Activated T-cell treated with anti-CD3 and anti-CD28 coated beads for 48 hours (primary cell): ENCODE measurements around the gene ZNF831.

ENCODE experiments used
- DNase-seq: peaks from one replicate; pipeline ENCODE4 v3.0.0-alpha.2; 2020; ENCODE audit warnings: low read depth

Gene ZNF831

GRCh38 chr20:59157961-59158541 lies 5.6 kb upstream of the ZNF831 start:
- no peak for DNase-seq

GRCh38 chr20:59158673-59159072 lies 4.9 kb upstream of the ZNF831 start:
- DNase-seq = no peak

- no peak for DNase-seq
Observed at GRCh38 chr20:59159091-59159490, 4.5 kb upstream of the ZNF831 start.

GRCh38 chr20:59159493-59160376 lies 3.9 kb upstream of the ZNF831 start:
- DNase-seq = no peak

GRCh38 chr20:59160389-59161115 lies 3.1 kb upstream of the ZNF831 start:
- DNase-seq = no peak

- no peak for DNase-seq
Observed at GRCh38 chr20:59161721-59162120, 1.9 kb upstream of the ZNF831 start.

GRCh38 chr20:59164686-59165391 lies 1.2 kb downstream of the ZNF831 start:
- DNase-seq = no peak

GRCh38 chr20:59165396-59165795 lies 1.8 kb downstream of the ZNF831 start:
- DNase-seq = no peak

GRCh38 chr20:59165891-59166709 lies 2.5 kb downstream of the ZNF831 start:
- no peak for DNase-seq

- DNase-seq = no peak
Observed at GRCh38 chr20:59170406-59171349, 7.1 kb downstream of the ZNF831 start.

- DNase-seq = no peak
Observed at GRCh38 chr20:59171986-59172385, 8.4 kb downstream of the ZNF831 start.

- DNase-seq = no peak
Observed at GRCh38 chr20:59173938-59174491, 10.4 kb downstream of the ZNF831 start.

- DNase-seq = no peak
Observed at GRCh38 chr20:59175002-59175401, 11.4 kb downstream of the ZNF831 start.

GRCh38 chr20:59175861-59176260 lies 12.2 kb downstream of the ZNF831 start:
- DNase-seq = no peak

- no peak for DNase-seq
Observed at GRCh38 chr20:59176812-59177211, 13.2 kb downstream of the ZNF831 start.

GRCh38 chr20:59177266-59178250 lies 13.9 kb downstream of the ZNF831 start:
- DNase-seq = no peak

- no peak for DNase-seq
Observed at GRCh38 chr20:59178983-59179595, 15.5 kb downstream of the ZNF831 start.

GRCh38 chr20:59179988-59180387 lies 16.4 kb downstream of the ZNF831 start:
- DNase-seq = no peak
